Caco-2 (cell line): ENCODE measurements around the gene HIRA. TPM values are rescaled to one million over a fixed set of nuclear protein-coding genes. Genes with fewer than 3 reads are reported as not detected.

ENCODE experiments used
- BruUV-seq: library from RNA; stranded (reverse); fragments of 400-500 nt; replicated peaks from 2 replicates; lab custom pipeline; 2021; lab: Mats Ljungman, UMichigan
- CTCF ChIA-PET: fragments of 300-600 bp; sonication (Branson Sonifier 250); formaldehyde crosslinking; loops from one replicate; lab custom pipeline; 2022; ENCODE audit warnings: antibody characterized with exemption; lab: Charles Lee
- POLR2A ChIA-PET: fragments of 300-600 bp; sonication (Branson Sonifier 250); formaldehyde crosslinking; loops from one replicate; lab custom pipeline; 2022; ENCODE audit warnings: antibody characterized with exemption; lab: Charles Lee
- DNase-seq, 2 experiments: peaks; one replicate each; pipeline versions ENCODE4 v3.0.0 to v3.0.0-alpha.2; 2020 to 2022
- H3K27me3 ChIP-seq: replicated peaks from 2 replicates; pipeline ENCODE4 v1.6.0; 2011; ENCODE audit warnings: low read length; ENCODE audit not compliant: control insufficient read depth, insufficient read depth
- H3K36me3 ChIP-seq: 2 replicates; pipeline ENCODE4 v1.5.1; 2011; ENCODE audit warnings: low read length; ENCODE audit not compliant: control insufficient read depth, insufficient read depth
- H3K4me1 ChIP-seq: fragments of 250-450 bp; sonication (Bioruptor Pico); 2 replicates; pipeline ENCODE4 v1.5.1; 2020; ENCODE audit warnings: mild to moderate bottlenecking
- H3K4me3 ChIP-seq: 2 replicates; pipeline ENCODE4 v1.5.1; 2011; ENCODE audit warnings: low read depth, mild to moderate bottlenecking, control low read depth, low read length
- H3K9me3 ChIP-seq: fragments of 250-450 bp; sonication (Bioruptor Pico); 2 replicates; pipeline ENCODE4 v1.5.1; 2020; ENCODE audit warnings: mild to moderate bottlenecking, moderate library complexity
- H3K27ac Mint-ChIP-seq: one replicate; pipeline ENCODE4 v1.8.0; 2022; ENCODE audit warnings: mixed read lengths; ENCODE audit not compliant: unreplicated experiment
- H3K27me3 Mint-ChIP-seq: one replicate; pipeline ENCODE4 v1.8.0; 2022; ENCODE audit warnings: mixed read lengths; ENCODE audit not compliant: insufficient read depth, unreplicated experiment
- H3K36me3 Mint-ChIP-seq: one replicate; pipeline ENCODE4 v1.8.0; 2022; ENCODE audit warnings: mild to moderate bottlenecking, mixed read lengths; ENCODE audit not compliant: insufficient read depth, unreplicated experiment
- H3K4me1 Mint-ChIP-seq: one replicate; pipeline ENCODE4 v1.8.0; 2022; ENCODE audit warnings: low read depth, mixed read lengths; ENCODE audit not compliant: unreplicated experiment
- H3K4me3 Mint-ChIP-seq: one replicate; pipeline ENCODE4 v1.8.0; 2022; ENCODE audit warnings: mild to moderate bottlenecking, moderate library complexity, mixed read lengths; ENCODE audit not compliant: unreplicated experiment
- H3K9me3 Mint-ChIP-seq: one replicate; pipeline ENCODE4 v1.8.0; 2022; ENCODE audit warnings: mixed read lengths; ENCODE audit not compliant: unreplicated experiment
- CTCF ChIP-seq, 2 experiments: fragments of 200-600 bp in 1 of 2; IDR thresholded peaks; 1 replicate in 1 of 2; 2 replicates in 1 of 2; pipeline versions ENCODE4 v1.5.1 to v1.8.0; 2011 to 2022; ENCODE audit warnings: antibody characterized with exemption in 1 of 2, control low read depth in 1 of 2, inconsistent platforms in 1 of 2, low read depth in 1 of 2, low read length in 1 of 2, mild to moderate bottlenecking in 1 of 2, moderate library complexity in 1 of 2; ENCODE audit not compliant: insufficient read depth in 1 of 2, severe bottlenecking in 1 of 2, unreplicated experiment in 1 of 2
- intact Hi-C: fragments of 100-400 bp; cut with micrococcal nuclease; formaldehyde crosslinking; loops from one replicate; pipeline ENCODE4 v1.10.0; 2022; ENCODE audit not compliant: unreplicated experiment
- total RNA-seq: library from RNA; stranded (reverse); gene quantifications from 2 replicates; pipeline ENCODE4 v1.2.3, GENCODE V29; 2022

HIRA gene
- total RNA-seq, 1 experiment from 2014 or later = 60.1 TPM

GRCh38 chr22:19357270-19358105 is 74.0 kb downstream of the HIRA start:
- peaks cover 40% of the 10 kb centered on the region for H3K36me3 Mint-ChIP-seq

GRCh38 chr22:19356708-19357269 is 74.7 kb downstream of the HIRA start:
- Histone ChIP-seq H3K4me3 (no peak overlapping the region), H3K4me1 (no peaks in the 10 kb centered on the region), H3K36me3 (peaks cover 2% of the 10 kb centered on the region), H3K27me3 (no peaks in the 10 kb centered on the region), H3K9me3 (no peaks in the 10 kb centered on the region)
- H3K27ac Mint-ChIP-seq = no peak overlapping the region
- intact Hi-C loops = no loop called here
- H3K36me3 Mint-ChIP-seq = peaks cover 42% of the 10 kb centered on the region
- H3K4me1 Mint-ChIP-seq = no peaks in the 10 kb centered on the region
- no peak overlapping the region for H3K4me3 Mint-ChIP-seq
- no peak for TF ChIP-seq CTCF (IDR thresholded peaks at IDR 0.05; ENCODE audit: insufficient read depth in 1 of 2, low read depth in 1 of 2, low read length in 1 of 2, severe bottlenecking in 1 of 2, unreplicated experiment in 1 of 2)
- no peaks in the 10 kb centered on the region for H3K27me3 Mint-ChIP-seq
- POLR2A ChIA-PET = no interaction called here
- no peak for DNase-seq
- CTCF ChIA-PET = no interaction called here
- no peaks in the 10 kb centered on the region for H3K9me3 Mint-ChIP-seq
- BruUV-seq = no TSS peak

More at GRCh38 chr22:19357270-19358105, 74.0 kb downstream of the HIRA start:
- Histone ChIP-seq H3K9me3 (no peaks in the 10 kb centered on the region), H3K4me1 (no peaks in the 10 kb centered on the region), H3K4me3 (no peak overlapping the region), H3K36me3 (peaks cover 2% of the 10 kb centered on the region), H3K27me3 (no peaks in the 10 kb centered on the region)
- CTCF ChIA-PET = no interaction called here
- intact Hi-C loops = no loop called here
- Mint-ChIP-seq H3K9me3 (no peaks in the 10 kb centered on the region), H3K4me1 (no peaks in the 10 kb centered on the region), H3K27me3 (no peaks in the 10 kb centered on the region), H3K27ac (no peak overlapping the region), H3K4me3 (no peak overlapping the region)
- BruUV-seq = no TSS peak
- no peak for TF ChIP-seq CTCF (IDR thresholded peaks at IDR 0.05; ENCODE audit: insufficient read depth in 1 of 2, low read depth in 1 of 2, low read length in 1 of 2, severe bottlenecking in 1 of 2, unreplicated experiment in 1 of 2)
- DNase-seq = no peak
- POLR2A ChIA-PET = no interaction called here

- Mint-ChIP-seq H3K27ac (no peak overlapping the region), H3K4me3 (no peak overlapping the region), H3K9me3 (no peaks in the 10 kb centered on the region), H3K36me3 (peaks cover 42% of the 10 kb centered on the region), H3K4me1 (no peaks in the 10 kb centered on the region), H3K27me3 (no peaks in the 10 kb centered on the region)
- Histone ChIP-seq H3K27me3 (no peaks in the 10 kb centered on the region), H3K4me3 (no peak overlapping the region), H3K4me1 (no peaks in the 10 kb centered on the region), H3K9me3 (no peaks in the 10 kb centered on the region), H3K36me3 (peaks cover 4% of the 10 kb centered on the region)
- ChIA-PET CTCF (no interaction called here), POLR2A (no interaction called here)
- no peak for TF ChIP-seq CTCF (IDR thresholded peaks at IDR 0.05; ENCODE audit: insufficient read depth in 1 of 2, low read depth in 1 of 2, low read length in 1 of 2, severe bottlenecking in 1 of 2, unreplicated experiment in 1 of 2)
- no TSS peak for BruUV-seq
- DNase-seq = no peak
- intact Hi-C loops = no loop called here
Measured at GRCh38 chr22:19355413-19356157, 75.9 kb downstream of the HIRA start.
